Fibroblast of lung (primary cell): ENCODE data around the gene PTPRS. TPM values are rescaled to one million over a fixed set of nuclear protein-coding genes. Genes with fewer than 3 reads are reported as not detected.

Source experiments
- DNase-seq, 2 donors: peaks; one replicate each; pipeline versions ENCODE4 v3.0.0 to v3.0.0-alpha.2; 2010; ENCODE audit warnings: low read depth in 2 of 2
- H2AFZ ChIP-seq: 2 replicates; pipeline ENCODE4 v1.5.1; 2012; ENCODE audit warnings: low read length, control low read depth, inconsistent platforms
- H3K27ac ChIP-seq: 2 replicates; pipeline ENCODE4 v1.5.1; 2011; ENCODE audit warnings: low read length, control low read depth; ENCODE audit not compliant: insufficient read depth
- H3K27me3 ChIP-seq: 2 replicates; pipeline ENCODE4 v1.5.1; 2011; ENCODE audit warnings: mild to moderate bottlenecking, low read length; ENCODE audit not compliant: control insufficient read depth, insufficient read depth
- H3K36me3 ChIP-seq: 2 replicates; pipeline ENCODE4 v1.5.1; 2011; ENCODE audit warnings: low read length; ENCODE audit not compliant: control insufficient read depth, insufficient read depth
- H3K4me1 ChIP-seq: 2 replicates; pipeline ENCODE4 v1.5.1; 2011; ENCODE audit warnings: low read length; ENCODE audit not compliant: control insufficient read depth, insufficient read depth; ENCODE audit errors: extremely low read depth
- H3K4me2 ChIP-seq: 2 replicates; pipeline ENCODE4 v1.5.1; 2011; ENCODE audit warnings: low read length, control low read depth; ENCODE audit not compliant: insufficient read depth; ENCODE audit errors: extremely low read depth
- H3K4me3 ChIP-seq, 4 experiments: fragments of 200-600 bp in 1 of 4; sonication (generic) in 1 of 4; replicated peaks in 1 of 4; 2 replicates each; pipeline ENCODE4 v1.5.1; 2011 to 2016; ENCODE audit warnings: low read length in 4 of 4, low read depth in 3 of 4, mild to moderate bottlenecking in 3 of 4, control low read depth in 2 of 4, inconsistent platforms in 1 of 4, mixed read lengths in 1 of 4; ENCODE audit not compliant: insufficient read depth in 1 of 4; ENCODE audit errors: control extremely low read depth in 1 of 4
- H3K79me2 ChIP-seq: 2 replicates; pipeline ENCODE4 v1.5.1; 2012; ENCODE audit warnings: mild to moderate bottlenecking, low read length, inconsistent platforms; ENCODE audit not compliant: control insufficient read depth, insufficient read depth
- H3K9ac ChIP-seq: 2 replicates; pipeline ENCODE4 v1.5.1; 2011; ENCODE audit warnings: mild to moderate bottlenecking, low read length, control low read depth; ENCODE audit not compliant: insufficient read depth
- H3K9me3 ChIP-seq: 2 replicates; pipeline ENCODE4 v1.5.1; 2012; ENCODE audit warnings: low read depth, low read length; ENCODE audit not compliant: control insufficient read depth, insufficient read depth
- H4K20me1 ChIP-seq: 2 replicates; pipeline ENCODE4 v1.5.1; 2011; ENCODE audit warnings: low read length; ENCODE audit not compliant: control insufficient read depth, insufficient read depth; ENCODE audit errors: extremely low read depth
- CTCF ChIP-seq, 2 donors: IDR thresholded peaks in 1 of 2; conservative IDR thresholded peaks in 1 of 2; 1 replicate in 1 of 2; 2 replicates in 1 of 2; pipeline ENCODE4 v1.5.1; 2011 to 2012; ENCODE audit warnings: low read length in 2 of 2, control low read depth in 1 of 2, inconsistent platforms in 1 of 2, low read depth in 1 of 2, mild to moderate bottlenecking in 1 of 2
- EZH2 ChIP-seq: IDR thresholded peaks from 2 replicates; pipeline ENCODE4 v1.5.1; 2012; ENCODE audit warnings: low read length, control low read depth, mild to moderate bottlenecking; ENCODE audit errors: missing control alignments
- polyA plus RNA-seq, 2 donors: library from polyadenylated mRNA; depleted of rRNA in 1 of 2; stranded (reverse) in 1 of 2; unstranded in 1 of 2; fragments of >200 nt; gene quantifications; 2 replicates each; pipeline ENCODE4 v1.2.1, GENCODE V29; 2011 to 2012; ENCODE audit warnings: missing spikeins in 1 of 2
- total RNA-seq: library from RNA; depleted of rRNA; stranded (reverse); fragments of >200 nt; gene quantifications from 2 replicates; pipeline ENCODE4 v1.2.1, GENCODE V29; 2014

Gene PTPRS
- total and polyA plus RNA-seq, 2 donors (not counting 1 experiment from before 2014, with no cell fraction given), result 27.9 to 136 TPM

DNA sequence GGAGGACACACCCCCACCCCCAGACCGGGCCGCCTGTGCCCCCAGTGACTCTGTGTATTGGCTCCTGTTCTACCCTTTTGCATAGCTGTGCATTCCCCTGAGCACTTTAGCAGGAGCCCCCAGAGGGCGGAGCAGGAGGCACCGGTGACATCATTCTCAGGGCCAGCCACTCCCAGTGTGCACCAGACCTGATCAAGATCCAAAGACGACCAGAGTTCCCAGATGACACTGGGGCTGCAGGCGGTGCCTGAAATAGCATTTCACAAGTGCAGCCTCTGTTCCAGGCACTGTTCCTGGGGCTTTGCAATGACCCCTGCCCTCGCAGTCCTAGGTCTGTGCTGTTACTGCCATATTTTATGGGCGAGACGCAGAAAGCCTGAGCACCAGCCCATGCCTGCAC is 14.5 kb upstream of the PTPRS start:
- H2AFZ ChIP-seq, result no peak overlapping the region
- H3K36me3 ChIP-seq, result no peaks in the 10 kb centered on the region
- H3K27me3 ChIP-seq, result peaks cover 4% of the 10 kb centered on the region
- no peak overlapping the region for H3K4me3 ChIP-seq
- no peaks in the 10 kb centered on the region for H3K79me2 ChIP-seq
- no peaks in the 10 kb centered on the region for H3K9me3 ChIP-seq
- H3K4me2 ChIP-seq, result no peak overlapping the region
- no peaks in the 10 kb centered on the region for H4K20me1 ChIP-seq
- H3K27ac ChIP-seq, result no peak overlapping the region
- TF ChIP-seq CTCF (conservative IDR thresholded peaks at IDR 0.05 in 1 of 2, IDR thresholded peaks at IDR 0.05 in 1 of 2; ENCODE audit: low read depth in 1 of 2, low read length in 2 of 2) (no peak), EZH2 (no peak)
- DNase-seq, result no peak
- no peak overlapping the region for H3K9ac ChIP-seq
- H3K4me1 ChIP-seq, result no peaks in the 10 kb centered on the region

- H2AFZ ChIP-seq, result no peak overlapping the region
- H3K36me3 ChIP-seq, result no peaks in the 10 kb centered on the region
- H3K4me1 ChIP-seq, result no peaks in the 10 kb centered on the region
- H3K9ac ChIP-seq, result no peak overlapping the region
- no peaks in the 10 kb centered on the region for H4K20me1 ChIP-seq
- TF ChIP-seq EZH2 (no peak), CTCF (conservative IDR thresholded peaks at IDR 0.05 in 1 of 2, IDR thresholded peaks at IDR 0.05 in 1 of 2; ENCODE audit: low read depth in 1 of 2, low read length in 2 of 2) (peak in 1 of 2 donors; percentile 35)
- no peak overlapping the region for H3K4me2 ChIP-seq
- H3K27ac ChIP-seq, result no peak overlapping the region
- H3K9me3 ChIP-seq, result no peaks in the 10 kb centered on the region
- peaks cover 4% of the 10 kb centered on the region for H3K27me3 ChIP-seq
- H3K79me2 ChIP-seq, result no peaks in the 10 kb centered on the region
- H3K4me3 ChIP-seq, result no peak overlapping the region
- DNase-seq, result no peak
Observed at GRCh38 chr19:5354403-5354802, 13.8 kb upstream of the PTPRS start.

DNA sequence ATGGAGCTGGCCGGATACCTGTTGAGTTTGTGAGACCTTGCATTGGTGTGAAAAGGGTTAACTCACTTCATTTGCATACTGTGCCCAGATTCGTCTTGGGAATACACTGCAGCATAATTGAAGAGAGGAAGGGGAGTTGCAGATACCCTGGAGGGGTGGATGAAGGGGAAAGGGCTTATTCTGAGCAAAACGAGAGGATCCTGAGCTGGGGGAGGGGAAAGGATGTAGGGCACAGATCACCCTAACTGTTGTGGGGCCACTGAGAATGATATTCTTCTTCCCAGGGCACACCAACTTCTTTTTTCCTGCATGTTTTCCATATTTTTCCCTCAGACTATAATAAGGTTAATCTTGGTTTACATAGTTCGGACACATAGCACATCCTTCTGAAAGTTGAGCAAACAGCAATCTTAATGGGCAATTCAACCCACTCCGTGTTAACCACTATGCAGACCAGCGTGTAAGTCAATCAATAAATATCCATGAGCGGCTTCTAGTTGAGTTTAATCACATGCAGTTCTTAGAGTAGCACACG is 11.7 kb upstream of the PTPRS start:
- no peaks in the 10 kb centered on the region for H3K36me3 ChIP-seq
- H3K27me3 ChIP-seq, result peaks cover under 1% of the 10 kb centered on the region
- peak in 1 of 2 donors; percentile 46 for DNase-seq
- H3K79me2 ChIP-seq, result no peaks in the 10 kb centered on the region
- H3K9ac ChIP-seq, result no peak overlapping the region
- no peaks in the 10 kb centered on the region for H3K9me3 ChIP-seq
- H3K4me3 ChIP-seq, result no peak overlapping the region
- H3K27ac ChIP-seq, result no peak overlapping the region
- no peak for TF ChIP-seq EZH2
- TF ChIP-seq CTCF (conservative IDR thresholded peaks at IDR 0.05 in 1 of 2, IDR thresholded peaks at IDR 0.05 in 1 of 2; ENCODE audit: low read depth in 1 of 2, low read length in 2 of 2), result no peak
- no peak overlapping the region for H3K4me2 ChIP-seq
- H4K20me1 ChIP-seq, result no peaks in the 10 kb centered on the region
- H3K4me1 ChIP-seq, result no peaks in the 10 kb centered on the region
- H2AFZ ChIP-seq, result no peak overlapping the region
